Gastrocnemius medialis (tissue), 4 donors: ENCODE measurements around the gene RTN4RL1.

Source experiments
- CTCF ChIP-seq, 5 experiments: fragments of 450-650 bp in 3 of 5; fragments of 200-600 bp in 2 of 5; sonication (generic) in 2 of 5; IDR thresholded peaks in 4 of 5; conservative IDR thresholded peaks in 1 of 5; 1 replicate in 4 of 5; 2 replicates in 1 of 5; pipeline ENCODE4 v1.5.1; 2016 to 2019; ENCODE audit warnings: antibody characterized with exemption in 5 of 5, mild to moderate bottlenecking in 3 of 5, moderate library complexity in 3 of 5
- POLR2A ChIP-seq, 2 donors: fragments of 450-650 bp; IDR thresholded peaks; one replicate each; pipeline ENCODE4 v1.6.1; 2017; ENCODE audit warnings: antibody characterized with exemption in 2 of 2, mild to moderate bottlenecking in 2 of 2, moderate library complexity in 2 of 2

GRCh38 chr17:2013994-2014317, 11.2 kb downstream of the RTN4RL1 start:
- TF ChIP-seq CTCF (IDR thresholded peaks at IDR 0.05 in 4 of 5, conservative IDR thresholded peaks at IDR 0.05 in 1 of 5) (no peak), POLR2A (IDR thresholded peaks at IDR 0.05) (no peak)
